Neural progenitor cell (in vitro differentiated cells): ENCODE data around the gene AQP4. TPM values are rescaled to one million over a fixed set of nuclear protein-coding genes. Genes with fewer than 3 reads are reported as not detected.

Experiments used
- DNase-seq: peaks from one replicate; pipeline ENCODE4 v3.0.0-alpha.2; 2016; ENCODE audit warnings: low spot score
- H2AFZ ChIP-seq: fragments of 200-600 bp; sonication (generic); replicated peaks from 2 replicates; pipeline ENCODE4 v1.6.1; 2016; ENCODE audit warnings: antibody characterized with exemption
- H3F3A ChIP-seq: fragments of 200-600 bp; sonication (generic); 2 replicates; pipeline ENCODE4 v1.6.1; 2016; ENCODE audit warnings: antibody characterized with exemption, low read depth
- H3K27ac ChIP-seq: fragments of 200-600 bp; sonication (generic); 2 replicates; pipeline ENCODE4 v1.5.1; 2016; ENCODE audit warnings: mild to moderate bottlenecking
- H3K27me3 ChIP-seq: fragments of 200-600 bp; sonication (generic); 2 replicates; pipeline ENCODE4 v1.6.1; 2016; ENCODE audit warnings: mild to moderate bottlenecking, moderate library complexity
- H3K36me3 ChIP-seq: fragments of 200-600 bp; sonication (generic); 2 replicates; pipeline ENCODE4 v1.5.1; 2016
- H3K4me1 ChIP-seq: fragments of 200-600 bp; sonication (generic); 2 replicates; pipeline ENCODE4 v1.6.1; 2016; ENCODE audit warnings: mixed run types
- H3K4me2 ChIP-seq: fragments of 200-600 bp; sonication (generic); 2 replicates; pipeline ENCODE4 v1.6.1; 2016
- H3K4me3 ChIP-seq: fragments of 200-600 bp; sonication (generic); 2 replicates; pipeline ENCODE4 v1.5.1; 2016
- H3K79me2 ChIP-seq: fragments of 200-600 bp; sonication (generic); 2 replicates; pipeline ENCODE4 v1.6.1; 2016; ENCODE audit warnings: low read depth
- H3K9ac ChIP-seq: fragments of 200-600 bp; sonication (generic); 2 replicates; pipeline ENCODE4 v1.6.1; 2016
- H3K9me3 ChIP-seq: fragments of 200-600 bp; sonication (generic); 2 replicates; pipeline ENCODE4 v1.5.1; 2016; ENCODE audit warnings: low read depth
- H4K20me1 ChIP-seq: fragments of 200-600 bp; sonication (generic); 2 replicates; pipeline ENCODE4 v1.6.1; 2016; ENCODE audit warnings: low read depth
- H3K27ac Mint-ChIP-seq: 3 replicates; pipeline ENCODE4 v1.8.0; 2021; ENCODE audit warnings: mixed read lengths
- H3K27me3 Mint-ChIP-seq: 2 replicates; pipeline ENCODE4 v1.8.0; 2022; ENCODE audit warnings: low read depth, mild to moderate bottlenecking, inconsistent platforms, moderate library complexity, mixed read lengths; ENCODE audit not compliant: insufficient read depth
- H3K36me3 Mint-ChIP-seq: 3 replicates; pipeline ENCODE4 v1.8.0; 2021; ENCODE audit warnings: mixed read lengths
- H3K4me1 Mint-ChIP-seq: 3 replicates; pipeline ENCODE4 v1.8.0; 2021; ENCODE audit warnings: mixed read lengths
- H3K4me3 Mint-ChIP-seq: 3 replicates; pipeline ENCODE4 v1.8.0; 2021; ENCODE audit warnings: mild to moderate bottlenecking, moderate library complexity, mixed read lengths
- H3K9me3 Mint-ChIP-seq: 3 replicates; pipeline ENCODE4 v1.8.0; 2020; ENCODE audit warnings: mixed read lengths
- EZH2 ChIP-seq: fragments of 200-600 bp; sonication (generic); IDR thresholded peaks from 2 replicates; pipeline ENCODE4 v1.6.1; 2017; ENCODE audit warnings: antibody characterized with exemption, mild to moderate bottlenecking, moderate library complexity
- EZH2phosphoT487 ChIP-seq: fragments of 200-600 bp; sonication (generic); IDR thresholded peaks from 2 replicates; pipeline ENCODE4 v1.6.1; 2017; ENCODE audit warnings: antibody characterized with exemption
- total RNA-seq: library from RNA; depleted of rRNA; stranded (reverse); fragments of >200 nt; gene quantifications from 2 replicates; pipeline ENCODE4 v1.2.3, GENCODE V29; 2015; ENCODE audit warnings: low replicate concordance
- TF ChIP-seq, protein P1 (sequence below): fragments of 200-600 bp; sonication (generic); IDR thresholded peaks from 2 replicates; pipeline ENCODE4 v1.5.1; 2017; ENCODE audit warnings: antibody characterized with exemption, mild to moderate bottlenecking

Gene AQP4
- total RNA-seq, 1 donor from 2014 or later: 0.09 TPM

DNA sequence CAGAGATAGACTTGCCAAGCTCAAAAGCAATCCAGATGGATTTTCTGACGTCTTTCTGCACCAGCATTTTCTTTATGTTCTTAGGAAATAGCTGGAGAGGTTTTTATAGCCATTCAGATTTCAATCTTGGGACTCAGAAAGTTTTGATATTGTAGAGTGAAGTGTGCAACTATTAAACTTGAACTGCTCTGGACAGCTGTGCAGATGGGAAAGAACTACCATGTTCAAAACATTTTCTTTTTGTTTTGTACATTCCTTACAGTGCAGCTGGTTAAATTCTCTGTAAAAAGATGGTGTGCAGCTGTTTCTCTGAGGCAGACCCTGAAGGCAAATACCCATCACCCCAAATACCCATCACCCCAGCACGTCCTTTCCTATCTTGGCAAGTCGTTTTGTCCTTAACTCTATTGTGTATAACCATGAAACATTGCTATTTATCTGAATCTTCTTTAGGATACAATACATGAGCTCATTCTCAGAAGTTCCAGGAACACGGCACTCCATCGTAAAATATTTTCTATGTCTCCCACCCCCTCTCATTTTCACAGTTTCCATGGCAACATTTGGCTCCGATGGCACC lies 38.8 kb downstream of the AQP4 start:
- H3K27ac Mint-ChIP-seq: no peak overlapping the region
- Histone ChIP-seq H3K27ac (no peak overlapping the region), H3K36me3 (no peaks in the 10 kb centered on the region), H3K4me1 (no peaks in the 10 kb centered on the region), H4K20me1 (no peaks in the 10 kb centered on the region), H3K4me2 (no peak overlapping the region), H2AFZ (no peak overlapping the region), H3K9me3 (no peaks in the 10 kb centered on the region), H3F3A (no peaks in the 10 kb centered on the region), H3K4me3 (no peak overlapping the region), H3K27me3 (no peaks in the 10 kb centered on the region), H3K9ac (no peak overlapping the region), H3K79me2 (no peaks in the 10 kb centered on the region)
- H3K27me3 Mint-ChIP-seq: peaks cover 4% of the 10 kb centered on the region
- H3K9me3 Mint-ChIP-seq: peaks cover 7% of the 10 kb centered on the region
- no peaks in the 10 kb centered on the region for H3K36me3 Mint-ChIP-seq
- TF ChIP-seq EZH2 (no peak), EZH2phosphoT487 (no peak)
- TF ChIP-seq, protein P1, sequence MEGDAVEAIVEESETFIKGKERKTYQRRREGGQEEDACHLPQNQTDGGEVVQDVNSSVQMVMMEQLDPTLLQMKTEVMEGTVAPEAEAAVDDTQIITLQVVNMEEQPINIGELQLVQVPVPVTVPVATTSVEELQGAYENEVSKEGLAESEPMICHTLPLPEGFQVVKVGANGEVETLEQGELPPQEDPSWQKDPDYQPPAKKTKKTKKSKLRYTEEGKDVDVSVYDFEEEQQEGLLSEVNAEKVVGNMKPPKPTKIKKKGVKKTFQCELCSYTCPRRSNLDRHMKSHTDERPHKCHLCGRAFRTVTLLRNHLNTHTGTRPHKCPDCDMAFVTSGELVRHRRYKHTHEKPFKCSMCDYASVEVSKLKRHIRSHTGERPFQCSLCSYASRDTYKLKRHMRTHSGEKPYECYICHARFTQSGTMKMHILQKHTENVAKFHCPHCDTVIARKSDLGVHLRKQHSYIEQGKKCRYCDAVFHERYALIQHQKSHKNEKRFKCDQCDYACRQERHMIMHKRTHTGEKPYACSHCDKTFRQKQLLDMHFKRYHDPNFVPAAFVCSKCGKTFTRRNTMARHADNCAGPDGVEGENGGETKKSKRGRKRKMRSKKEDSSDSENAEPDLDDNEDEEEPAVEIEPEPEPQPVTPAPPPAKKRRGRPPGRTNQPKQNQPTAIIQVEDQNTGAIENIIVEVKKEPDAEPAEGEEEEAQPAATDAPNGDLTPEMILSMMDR: no peak
- no peak for DNase-seq
- H3K4me3 Mint-ChIP-seq: no peak overlapping the region
- H3K4me1 Mint-ChIP-seq: peaks cover 4% of the 10 kb centered on the region

DNA sequence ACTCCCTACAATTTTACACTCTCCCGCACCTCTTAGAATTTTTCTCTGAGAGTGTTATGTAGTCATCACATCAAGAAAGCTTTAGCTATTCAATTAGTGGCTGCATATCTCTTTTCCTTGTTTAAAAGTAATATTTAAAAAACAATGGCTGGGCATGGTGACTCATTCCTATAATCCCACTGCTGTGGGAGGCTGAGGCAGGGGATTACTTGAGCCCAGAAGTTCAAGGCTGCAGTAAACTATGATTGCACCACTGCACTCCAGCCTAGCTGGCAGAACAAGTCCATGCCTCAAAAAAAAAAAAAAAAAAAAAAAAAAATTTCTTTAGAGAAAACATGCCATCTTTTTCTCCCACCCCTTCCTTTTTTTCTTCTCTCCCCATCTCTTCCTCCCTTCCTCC lies 44.3 kb downstream of the AQP4 start:
- H3K9me3 Mint-ChIP-seq: peaks cover 25% of the 10 kb centered on the region
- no peak overlapping the region for H3K27ac Mint-ChIP-seq
- H3K4me3 Mint-ChIP-seq: no peak overlapping the region
- Histone ChIP-seq H3K79me2 (no peaks in the 10 kb centered on the region), H3K27me3 (no peaks in the 10 kb centered on the region), H3K9me3 (peaks cover 10% of the 10 kb centered on the region), H3K4me3 (no peak overlapping the region), H3K9ac (no peak overlapping the region), H3F3A (no peaks in the 10 kb centered on the region), H3K4me2 (no peak overlapping the region), H3K27ac (no peak overlapping the region), H3K4me1 (no peaks in the 10 kb centered on the region), H4K20me1 (no peaks in the 10 kb centered on the region), H2AFZ (no peak overlapping the region), H3K36me3 (peaks cover 10% of the 10 kb centered on the region)
- peaks cover 8% of the 10 kb centered on the region for H3K36me3 Mint-ChIP-seq
- H3K27me3 Mint-ChIP-seq: no peaks in the 10 kb centered on the region
- TF ChIP-seq, protein P1: no peak
- TF ChIP-seq EZH2: no peak
- TF ChIP-seq EZH2phosphoT487: no peak
- DNase-seq: no peak
- H3K4me1 Mint-ChIP-seq: no peaks in the 10 kb centered on the region

GRCh38 chr18:26819046-26819445 lies 46.5 kb downstream of the AQP4 start:
- Histone ChIP-seq H3K27me3 (no peaks in the 10 kb centered on the region), H3K4me1 (no peaks in the 10 kb centered on the region), H3K27ac (no peak overlapping the region), H3F3A (no peaks in the 10 kb centered on the region), H2AFZ (no peak overlapping the region), H4K20me1 (no peaks in the 10 kb centered on the region), H3K4me3 (no peak overlapping the region), H3K36me3 (peaks cover 10% of the 10 kb centered on the region), H3K9me3 (peaks cover 10% of the 10 kb centered on the region), H3K9ac (no peak overlapping the region), H3K4me2 (no peak overlapping the region), H3K79me2 (no peaks in the 10 kb centered on the region)
- H3K27me3 Mint-ChIP-seq: no peaks in the 10 kb centered on the region
- no peak overlapping the region for H3K27ac Mint-ChIP-seq
- no peak overlapping the region for H3K4me3 Mint-ChIP-seq
- H3K36me3 Mint-ChIP-seq: peaks cover 8% of the 10 kb centered on the region
- peaks cover 25% of the 10 kb centered on the region for H3K9me3 Mint-ChIP-seq
- no peak for TF ChIP-seq EZH2phosphoT487
- TF ChIP-seq, protein P1: no peak
- TF ChIP-seq EZH2: no peak
- no peaks in the 10 kb centered on the region for H3K4me1 Mint-ChIP-seq
- DNase-seq: no peak
